ENCODE data around the gene VEGFA.
"Not testable (repeated sequence)": the region's sequence is repeated elsewhere in the genome, so short reads cannot be mapped to it uniquely, and the experiment has no call there.

VEGFA gene

DNA sequence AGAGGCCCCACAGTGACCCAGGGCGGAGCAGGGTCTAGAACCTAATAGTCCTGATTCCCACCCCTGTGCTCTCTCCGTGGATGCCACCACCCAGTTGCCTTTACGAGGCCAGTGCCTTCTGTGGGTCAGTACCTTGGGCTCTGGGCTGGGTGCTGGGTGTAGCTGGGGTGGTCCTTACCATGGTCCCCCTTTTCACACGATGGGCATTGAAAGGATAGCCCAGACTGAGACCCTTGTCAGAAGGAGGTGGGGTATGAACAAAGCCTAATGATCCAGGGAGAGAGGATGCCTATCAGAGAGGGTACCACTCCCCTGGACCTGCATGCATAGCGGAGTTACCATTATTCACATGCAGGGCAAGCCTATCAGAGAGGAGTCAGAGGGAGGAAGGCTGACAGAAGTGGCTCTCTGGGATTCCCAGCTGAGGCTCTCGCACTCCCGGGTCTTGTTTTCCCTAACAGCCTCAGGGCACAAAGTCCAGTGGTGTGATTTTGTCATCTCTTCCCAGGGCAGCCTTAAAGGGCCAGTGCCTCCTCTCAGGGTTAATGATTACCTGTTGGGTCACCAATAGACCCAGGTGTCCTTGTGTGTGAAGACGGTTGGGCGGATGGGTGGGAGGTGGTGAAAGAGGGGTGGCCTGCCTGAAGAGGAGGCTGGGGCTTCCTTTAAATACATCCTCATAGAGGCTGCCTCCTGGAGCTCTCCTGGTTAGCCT is 36.2 kb downstream of the VEGFA start:
- ATAC-seq, result no peak

DNA sequence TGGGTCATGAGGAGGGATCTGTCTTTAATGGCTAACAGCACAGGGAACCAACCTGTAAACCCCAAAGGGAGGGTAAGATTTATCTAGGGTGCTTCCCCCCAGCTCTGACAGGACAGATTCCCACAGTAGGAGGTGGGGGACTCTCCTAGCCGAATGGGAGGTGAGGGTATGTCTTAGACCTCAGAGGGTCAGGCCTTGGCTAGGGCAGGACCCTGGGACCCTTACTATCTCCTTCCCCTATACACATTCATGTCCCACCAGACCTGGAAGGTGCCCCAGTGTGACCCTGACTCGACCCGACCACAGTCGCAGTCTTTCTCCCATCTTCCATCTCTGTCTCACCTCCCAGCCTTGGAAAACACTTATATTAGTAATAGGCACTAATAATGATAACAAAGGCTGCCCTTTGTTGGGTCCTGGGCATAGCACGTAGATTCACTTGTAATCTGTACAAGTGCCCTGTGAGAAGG is 36.8 kb downstream of the VEGFA start:
- ATAC-seq, result no peak

- no peak for ATAC-seq
These were observed 37.4 kb downstream of the VEGFA start for GRCh38 chr6:43807228-43808061.

- ATAC-seq, result no peak
These were observed 38.4 kb downstream of the VEGFA start for GRCh38 chr6:43808412-43808811.

DNA sequence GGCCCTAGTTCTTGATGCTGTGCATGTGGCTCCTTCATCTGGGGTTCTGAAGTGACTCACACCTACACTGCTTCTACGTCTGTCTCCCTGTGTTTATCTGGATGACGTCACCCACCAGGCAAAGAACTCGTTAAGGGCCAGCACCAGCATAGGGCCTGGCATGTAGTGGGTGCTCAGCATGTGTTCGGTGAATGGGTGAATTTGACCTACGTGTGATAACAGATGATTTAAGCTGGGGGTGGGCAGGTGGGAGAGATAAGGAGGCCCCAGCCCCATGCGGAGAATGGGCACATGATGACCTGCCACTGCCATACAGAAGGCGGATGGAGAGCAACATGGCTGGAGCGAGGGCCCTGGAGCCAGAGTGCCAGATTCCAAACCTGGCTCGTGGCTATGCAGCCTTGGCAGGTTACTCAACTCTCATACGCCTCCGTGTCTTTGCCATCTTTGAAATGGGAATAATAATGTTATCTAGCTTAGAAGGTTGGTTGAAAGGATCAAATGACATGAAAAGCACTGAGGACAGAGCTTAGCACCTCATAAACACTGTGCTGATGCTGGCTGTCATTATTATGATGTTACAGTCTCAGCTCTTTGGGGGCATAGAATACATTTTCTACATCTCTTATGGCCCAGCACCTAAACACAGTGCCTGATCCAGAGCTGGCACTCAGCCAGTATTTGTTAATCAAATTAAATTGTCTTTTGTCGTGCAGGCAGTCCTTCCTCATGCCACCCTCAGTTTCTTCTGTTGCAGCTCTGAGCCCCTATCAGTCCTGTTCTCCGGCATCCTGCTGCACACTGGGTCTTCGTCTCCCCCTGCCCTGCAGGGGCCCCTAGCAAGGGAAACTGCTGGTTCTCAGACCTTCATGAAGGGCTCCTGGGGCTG is 39.6 kb downstream of the VEGFA start:
- ATAC-seq, result no peak

- no peak for ATAC-seq
These were observed 41.1 kb downstream of the VEGFA start for GRCh38 chr6:43810965-43811732.

GRCh38 chr6:43811733-43812099 is 41.7 kb downstream of the VEGFA start:
- ATAC-seq, result no peak

DNA sequence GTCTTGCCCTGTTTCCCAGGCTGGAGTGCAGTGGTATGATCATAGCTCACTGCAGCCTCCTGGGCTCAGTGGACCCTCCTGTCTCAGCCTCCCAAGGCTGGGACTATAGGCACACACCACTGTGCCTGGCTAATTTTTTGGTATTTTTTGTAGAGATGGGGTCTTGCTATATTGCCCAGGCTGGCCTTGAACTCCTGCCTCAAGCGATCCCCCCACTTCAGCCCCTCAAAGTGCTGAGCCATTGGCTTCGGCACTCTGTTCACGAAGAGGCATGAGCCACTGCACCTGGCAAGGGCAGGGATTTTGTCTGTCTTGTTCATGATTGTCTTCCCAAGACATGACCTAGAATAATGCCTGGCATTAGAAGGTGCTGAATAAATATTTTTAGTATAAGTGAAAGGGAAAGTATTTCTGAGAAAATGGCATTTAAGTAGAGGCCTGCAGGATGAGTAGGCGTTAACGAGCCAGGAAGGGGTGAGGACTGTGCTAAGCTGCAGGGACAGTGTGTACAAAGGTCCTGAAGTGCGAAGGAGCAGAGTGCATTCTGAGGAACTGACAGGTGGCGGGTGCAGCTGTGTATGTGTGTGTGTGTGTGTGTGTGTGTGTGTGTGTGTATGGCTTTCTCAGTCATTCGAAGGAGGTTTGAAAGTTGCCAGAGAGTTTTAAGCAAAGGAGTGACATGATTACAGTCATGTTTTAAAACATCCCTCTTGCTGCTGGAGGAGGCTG is 43.0 kb downstream of the VEGFA start:
- no peak for ATAC-seq

DNA sequence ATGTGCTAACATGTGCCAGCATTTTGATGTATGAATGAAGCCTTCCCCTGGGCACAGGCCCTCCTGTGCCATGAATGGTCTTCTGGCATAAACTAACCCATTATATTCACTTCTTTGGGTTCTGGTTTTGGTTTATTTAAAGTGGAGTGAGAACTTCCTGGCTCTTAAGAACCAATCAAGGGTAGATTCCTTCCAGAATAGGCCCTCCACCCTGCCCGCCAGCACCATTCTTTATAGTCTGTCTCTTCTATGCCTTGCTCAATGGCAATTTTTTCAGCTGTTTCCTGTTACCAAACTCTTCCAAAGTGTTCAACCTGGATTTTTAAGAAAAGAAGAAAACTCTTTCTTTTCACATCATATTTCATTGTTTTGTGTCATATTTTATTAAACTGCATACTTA is 44.1 kb downstream of the VEGFA start:
- ATAC-seq, result no peak

- no peak for ATAC-seq
These were observed 44.9 kb downstream of the VEGFA start for GRCh38 chr6:43814865-43815264.

DNA sequence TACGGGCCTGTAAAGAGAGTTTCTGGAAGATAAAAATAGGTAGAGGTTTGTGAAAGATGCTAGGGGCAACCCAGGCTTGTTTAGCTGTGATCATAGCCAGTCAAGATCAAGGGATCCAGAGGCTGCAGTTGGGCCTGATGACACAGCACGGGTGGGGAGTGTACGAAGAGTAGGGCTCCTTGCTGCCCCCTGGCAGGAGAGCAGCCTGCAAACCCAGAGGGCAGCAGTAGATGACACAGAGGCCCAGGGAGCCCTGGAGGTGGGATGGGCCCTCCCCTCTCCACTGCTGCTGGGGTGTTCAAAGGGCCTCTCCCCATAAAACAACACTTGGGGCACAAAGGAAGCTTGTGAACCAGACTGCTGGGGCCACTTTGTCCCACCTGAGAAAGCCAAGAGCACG is 47.2 kb downstream of the VEGFA start:
- ATAC-seq, result peak; percentile 25 to 75

DNA sequence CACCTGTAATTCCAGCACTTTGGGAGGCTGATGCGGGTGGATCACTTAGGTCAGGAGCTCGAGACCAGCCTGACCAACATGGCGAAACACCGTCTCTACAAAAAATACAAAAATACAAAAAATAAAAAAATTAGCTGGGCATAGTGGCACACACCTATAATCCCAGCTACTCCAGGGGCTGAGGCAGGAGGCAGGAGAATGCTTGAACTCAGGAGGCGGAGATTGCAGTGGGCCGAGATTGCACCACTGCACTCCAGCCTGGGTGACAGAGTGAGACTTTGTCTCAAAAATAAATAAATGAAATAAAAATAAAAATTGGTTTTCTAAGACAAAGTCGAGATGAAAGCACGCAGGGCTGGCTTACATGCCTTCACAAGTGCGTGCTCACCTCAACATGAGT is 49.0 kb downstream of the VEGFA start:
- not testable (repeated sequence) for ATAC-seq

GRCh38 chr6:43819958-43820357 is 49.9 kb downstream of the VEGFA start:
- ATAC-seq, result no peak

GRCh38 chr6:43820486-43820885 is 50.5 kb downstream of the VEGFA start:
- ATAC-seq, result no peak

- ATAC-seq, result no peak
These were observed 51.3 kb downstream of the VEGFA start for GRCh38 chr6:43821101-43821886.

DNA sequence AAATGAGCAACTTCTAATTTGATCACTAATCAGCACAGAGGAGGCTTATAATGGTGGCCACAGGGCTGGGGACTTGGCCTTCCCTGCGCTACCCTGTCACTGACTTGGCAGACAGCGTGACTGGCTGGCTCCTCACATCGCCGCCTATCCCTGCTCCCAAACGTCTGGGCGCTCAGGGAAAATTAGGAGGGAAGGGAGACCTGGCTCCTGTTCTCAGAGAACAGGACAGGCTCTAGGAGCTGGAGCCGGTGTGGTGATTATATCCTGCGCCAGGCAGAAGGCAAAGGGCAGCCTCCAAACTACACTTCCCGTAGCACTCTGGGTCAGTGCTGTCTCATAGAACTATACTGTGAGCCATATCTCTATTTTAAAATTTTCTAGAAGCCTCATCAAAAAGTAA is 53.4 kb downstream of the VEGFA start:
- ATAC-seq, result no peak

DNA sequence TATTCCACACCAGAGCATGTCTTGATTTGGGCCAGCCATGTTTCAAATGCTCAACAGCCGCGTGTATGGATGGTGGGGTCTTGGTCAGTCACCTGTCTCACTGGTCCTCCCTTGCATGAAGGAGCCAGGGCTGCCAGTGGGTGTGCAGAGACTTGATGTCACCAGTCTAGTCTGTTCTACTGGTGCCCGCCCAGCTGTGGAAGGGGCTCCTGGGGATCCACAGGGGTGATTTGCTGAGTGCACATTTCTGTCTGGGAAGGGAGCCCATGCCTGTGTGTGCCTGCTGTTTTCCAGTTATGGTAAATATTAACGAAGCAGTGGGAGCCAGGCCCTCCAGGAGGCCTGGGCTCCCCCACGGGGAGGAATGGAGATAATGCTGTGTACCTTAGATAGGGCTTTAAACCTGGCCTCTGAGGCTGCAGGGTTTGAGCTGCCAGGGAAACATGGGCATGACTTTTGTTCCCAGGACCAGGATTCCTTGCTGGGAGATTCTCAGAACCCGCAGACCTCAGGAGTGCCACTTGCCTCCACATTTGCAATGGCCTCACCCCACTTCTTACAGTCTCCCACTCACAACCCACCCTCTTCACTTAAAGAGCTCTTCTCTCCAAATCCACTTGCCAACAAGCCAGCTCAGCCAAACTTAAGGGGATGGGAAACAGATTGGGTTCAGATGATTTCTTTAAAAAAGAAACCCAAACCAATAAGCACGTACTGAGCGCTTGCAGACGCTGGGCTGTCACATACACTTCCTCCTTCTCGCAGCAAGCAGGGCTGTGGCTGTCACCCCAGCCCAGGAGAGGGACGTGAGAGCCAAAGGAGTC is 54.1 kb downstream of the VEGFA start:
- no peak for ATAC-seq

GRCh38 chr6:43824703-43825064 is 54.7 kb downstream of the VEGFA start:
- no peak for ATAC-seq

DNA sequence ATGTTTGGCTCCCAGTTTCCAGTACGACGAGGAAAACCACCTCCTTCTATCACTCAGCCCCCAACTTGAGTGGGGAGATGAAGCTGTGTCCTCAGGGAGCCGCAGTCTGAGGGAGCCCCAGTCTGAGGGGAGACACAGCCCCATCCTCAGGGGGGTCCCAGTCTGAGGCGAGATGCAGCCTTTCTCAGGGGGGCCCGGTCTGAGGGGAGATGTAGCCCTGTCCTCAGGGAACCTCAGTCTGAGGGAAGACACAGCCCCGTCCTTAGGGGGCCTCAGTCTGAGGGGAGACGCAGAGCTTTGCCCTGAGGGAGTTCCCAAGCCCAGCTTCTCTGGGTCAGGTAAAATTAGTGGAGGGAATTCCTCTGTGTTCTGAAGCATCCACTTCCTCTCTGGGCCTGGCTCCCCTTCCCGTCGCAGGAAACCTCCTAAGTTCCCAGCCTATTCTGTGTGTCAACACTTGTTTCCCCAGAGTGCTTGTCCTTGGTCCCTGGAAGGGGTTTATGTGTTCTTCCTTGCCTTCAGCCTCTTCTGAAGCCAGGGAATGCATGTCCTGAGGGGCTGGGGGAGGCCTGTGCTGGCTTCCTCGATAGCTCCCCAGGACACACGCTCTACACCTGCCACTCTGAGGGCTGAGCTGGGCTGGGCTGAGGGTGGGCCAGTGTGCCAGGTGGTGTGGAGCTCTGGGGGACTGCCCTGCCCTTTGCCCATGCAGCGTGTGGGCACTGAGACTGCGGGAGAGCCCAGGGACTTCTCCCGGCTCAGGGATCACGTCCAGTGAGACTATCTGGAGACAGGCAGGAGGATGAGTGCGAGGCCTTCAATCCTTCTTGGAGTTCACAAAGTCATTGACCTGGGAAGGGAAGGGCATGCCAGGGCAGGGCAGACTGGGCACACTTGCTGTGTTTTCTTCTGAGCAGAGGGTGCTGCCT is 55.4 kb downstream of the VEGFA start:
- no peak for ATAC-seq

All from activated CD4-positive, CD25-positive, alpha-beta regulatory T cell treated with anti-CD3 and anti-CD28 coated beads, Interleukin-2, amount 50 U/mL, for 24 hours (primary cell).